AG04449 (cell line): Measurements from ENCODE around the gene CRELD2.

ENCODE experiments used
- CTCF ChIA-PET: fragments of 350-600 bp; formaldehyde crosslinking; extraction: SDS; loops from one replicate; lab custom pipeline; 2021; ENCODE audit warnings: antibody characterized with exemption; lab: Yijun Ruan, JAX
- POLR2A ChIA-PET: fragments of 400-600, 350-600 bp; formaldehyde crosslinking; extraction: SDS; loops from one replicate; lab custom pipeline; 2020; ENCODE audit warnings: antibody characterized with exemption, inconsistent platforms; lab: Yijun Ruan, JAX
- DNase-seq: peaks from one replicate; pipeline ENCODE4 v3.0.0-alpha.2; 2010; ENCODE audit warnings: low read depth, low spot score
- H3K4me3 ChIP-seq: 2 replicates; pipeline ENCODE4 v1.5.1; 2011; ENCODE audit warnings: low read depth, mild to moderate bottlenecking, control low read depth, low read length
- CTCF ChIP-seq: IDR thresholded peaks from one replicate; pipeline ENCODE4 v1.5.1; 2011; ENCODE audit warnings: mild to moderate bottlenecking, moderate library complexity, low read length, control low read depth, inconsistent platforms; ENCODE audit not compliant: insufficient read depth; ENCODE audit errors: missing control alignments

Gene CRELD2

GRCh38 chr22:49901457-49901856 is 17.0 kb upstream of the CRELD2 start:
- no peak for DNase-seq
- no peak overlapping the region for H3K4me3 ChIP-seq
- no peak for TF ChIP-seq CTCF
- CTCF ChIA-PET = no interaction called here
- POLR2A ChIA-PET = no interaction called here

GRCh38 chr22:49903322-49904039 is 15.0 kb upstream of the CRELD2 start:
- TF ChIP-seq CTCF = no peak
- DNase-seq = no peak
- ChIA-PET POLR2A (no interaction called here), CTCF (no interaction called here)
- H3K4me3 ChIP-seq = no peak overlapping the region

- CTCF ChIA-PET = no interaction called here
- no peak for TF ChIP-seq CTCF
- DNase-seq = no peak
- H3K4me3 ChIP-seq = no peak overlapping the region
- POLR2A ChIA-PET = no interaction called here
Measured at GRCh38 chr22:49904040-49904369, 14.4 kb upstream of the CRELD2 start.

- CTCF ChIA-PET = no interaction called here
- TF ChIP-seq CTCF = no peak
- H3K4me3 ChIP-seq = no peak overlapping the region
- no peak for DNase-seq
- POLR2A ChIA-PET = no interaction called here
Measured at GRCh38 chr22:49905465-49905864, 13.0 kb upstream of the CRELD2 start.

GRCh38 chr22:49906071-49906798 is 12.2 kb upstream of the CRELD2 start:
- DNase-seq = no peak
- ChIA-PET CTCF (interaction anchor here (1.0 kb wide), 1 partner anchor 124 kb away, joined by 3 read pairs; no protein-coding TSS in a partner anchor), POLR2A (no interaction called here)
- no peak overlapping the region for H3K4me3 ChIP-seq
- no peak for TF ChIP-seq CTCF

- H3K4me3 ChIP-seq = no peak overlapping the region
- CTCF ChIA-PET = interaction anchor here (1.0 kb wide), 1 partner anchor 123 kb away, joined by 3 read pairs; no protein-coding TSS in a partner anchor
- POLR2A ChIA-PET = no interaction called here
- no peak for TF ChIP-seq CTCF
- no peak for DNase-seq
Measured at GRCh38 chr22:49906799-49907290, 11.6 kb upstream of the CRELD2 start.
